Measurements from ENCODE around the gene TGFA.

TGFA gene

DNA sequence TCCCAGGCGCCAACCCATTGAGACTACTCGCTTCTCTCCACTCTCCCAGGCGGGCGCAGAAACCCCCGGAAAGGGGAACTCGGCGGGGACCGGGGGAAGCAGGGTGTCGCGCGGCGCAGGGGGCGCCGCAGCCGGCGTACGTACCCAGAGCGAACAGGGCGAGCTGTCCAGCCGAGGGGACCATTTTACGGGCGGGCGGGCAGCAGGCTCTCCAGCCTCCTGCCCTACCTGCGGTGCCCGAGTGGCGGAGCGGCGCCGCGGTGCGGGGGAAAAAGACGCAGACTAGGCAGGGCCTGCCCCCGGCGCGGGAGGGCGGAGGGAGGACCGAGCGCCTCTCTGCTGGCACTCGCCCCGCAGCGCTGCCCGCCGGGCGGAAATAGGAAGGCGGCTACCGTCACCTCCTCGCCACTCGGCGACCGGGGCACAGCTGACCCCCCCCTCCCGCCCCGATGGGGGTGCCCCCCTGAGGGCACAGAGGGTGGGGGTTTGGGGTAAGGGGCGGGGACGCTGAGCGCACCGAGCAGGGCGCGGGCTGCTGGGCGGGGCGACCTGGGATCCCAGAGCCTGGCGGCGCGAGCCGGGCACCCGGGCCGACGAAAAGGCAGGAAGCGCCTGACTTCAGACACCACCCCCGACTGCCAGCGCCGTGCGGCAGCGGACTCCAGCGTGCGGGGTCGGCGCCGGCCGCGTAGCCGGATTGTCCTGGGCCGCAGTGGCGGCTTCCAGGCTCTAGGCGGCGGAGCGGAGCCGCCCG is at the start of gene TGFA:
Gene TGFA (minus strand): TSS at position 243 of the 754 bp plus-strand sequence. CDS start 59 bp downstream, at position 184.
- peak; percentile 71 for DNase-seq

DNA sequence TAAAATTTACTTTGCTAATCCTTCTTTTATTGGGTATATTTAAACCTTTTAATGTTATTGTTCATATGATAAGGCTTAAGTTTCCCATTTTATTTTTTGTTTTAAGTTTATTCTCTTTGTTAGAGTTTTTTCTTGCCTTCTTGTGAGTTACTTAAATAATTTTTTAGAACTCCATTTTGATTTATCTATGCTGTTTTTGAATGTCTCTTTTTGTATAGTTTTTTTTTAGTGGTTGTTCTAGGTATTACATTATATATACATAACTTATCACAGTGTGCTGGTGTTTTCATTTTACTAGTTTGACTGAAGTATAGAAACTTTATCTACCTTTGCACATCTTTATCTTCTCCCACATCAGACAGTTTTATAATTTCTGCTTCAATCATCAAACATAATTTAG is 49.4 kb upstream of the TGFA start:
- DNase-seq = no peak

DNA sequence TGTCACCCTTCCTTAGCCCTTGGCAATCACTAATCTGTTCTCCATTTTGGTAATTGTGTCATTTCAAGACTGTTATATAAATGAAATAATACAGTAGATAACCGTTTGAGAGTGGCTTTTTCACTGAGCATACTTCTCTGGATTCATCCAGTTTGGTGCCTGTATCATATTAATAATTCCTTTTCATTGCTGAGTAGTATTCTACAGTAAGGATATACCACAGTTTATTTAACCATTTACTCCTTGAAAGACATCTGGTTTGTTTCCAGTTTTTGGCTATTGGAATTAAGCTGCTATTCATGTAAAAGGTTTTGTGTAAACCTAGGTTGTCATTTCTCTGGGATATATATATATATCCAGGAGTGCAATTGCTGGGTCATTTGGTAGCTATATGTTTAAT is 44.6 kb upstream of the TGFA start:
- no peak for DNase-seq

DNA sequence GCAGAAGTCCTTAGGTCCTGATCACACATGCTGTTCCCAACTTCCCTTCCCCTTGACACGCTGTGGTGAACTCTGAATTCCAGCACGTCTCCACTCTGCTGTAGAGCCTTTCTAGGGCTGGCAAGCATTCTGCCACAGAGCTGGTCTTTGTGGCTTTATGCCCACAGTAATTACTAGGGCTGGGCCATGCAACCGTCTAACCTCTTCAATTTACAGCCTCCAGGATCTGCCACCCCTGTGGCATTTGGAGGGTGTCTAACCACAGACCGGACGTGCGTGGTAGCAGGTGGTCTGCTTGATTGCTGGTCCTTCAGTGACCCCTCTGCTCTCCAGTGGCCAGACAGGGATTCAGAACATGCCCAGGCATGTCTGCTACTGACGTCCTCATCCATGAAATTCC is 43.1 kb upstream of the TGFA start:
- DNase-seq = no peak

DNA sequence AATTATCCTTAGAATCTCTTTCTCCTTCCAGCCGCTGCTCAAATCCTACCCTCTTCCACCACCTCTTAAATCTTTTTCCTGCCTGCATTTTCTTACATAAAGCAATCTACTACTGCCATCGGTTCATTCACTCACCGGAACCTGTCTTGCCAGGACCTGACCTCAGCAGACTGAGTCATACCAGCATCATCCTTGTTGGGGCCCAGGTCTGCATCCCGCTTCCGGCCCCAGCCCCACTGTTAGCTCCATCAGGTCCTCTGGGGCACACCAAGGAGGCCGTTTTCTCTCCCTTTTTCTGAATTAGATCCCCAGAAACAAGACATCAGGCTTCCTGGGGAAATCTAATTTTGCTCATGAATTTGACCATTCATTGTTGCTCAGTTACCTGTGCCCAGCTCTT is 42.7 kb upstream of the TGFA start:
- DNase-seq = no peak

DNA sequence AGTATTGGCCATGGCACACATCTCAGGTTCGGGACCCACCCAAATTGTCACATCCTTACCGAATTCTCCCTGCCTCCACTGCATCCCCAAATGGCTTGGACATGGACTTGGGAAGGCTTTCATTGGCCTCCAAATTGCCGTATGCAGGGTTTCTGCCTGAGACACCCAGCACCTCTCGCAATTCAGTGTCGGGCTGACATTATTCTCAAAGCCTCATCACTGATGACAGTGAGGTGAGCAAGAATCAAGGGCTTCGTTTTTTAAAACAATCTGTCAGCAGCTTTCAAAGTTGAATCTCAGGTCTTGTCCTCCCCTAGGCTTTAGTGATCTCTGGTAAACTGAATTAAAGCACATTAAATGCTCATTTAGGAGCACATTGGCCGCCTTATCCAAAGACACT is 29.5 kb upstream of the TGFA start:
- no peak for DNase-seq

DNA sequence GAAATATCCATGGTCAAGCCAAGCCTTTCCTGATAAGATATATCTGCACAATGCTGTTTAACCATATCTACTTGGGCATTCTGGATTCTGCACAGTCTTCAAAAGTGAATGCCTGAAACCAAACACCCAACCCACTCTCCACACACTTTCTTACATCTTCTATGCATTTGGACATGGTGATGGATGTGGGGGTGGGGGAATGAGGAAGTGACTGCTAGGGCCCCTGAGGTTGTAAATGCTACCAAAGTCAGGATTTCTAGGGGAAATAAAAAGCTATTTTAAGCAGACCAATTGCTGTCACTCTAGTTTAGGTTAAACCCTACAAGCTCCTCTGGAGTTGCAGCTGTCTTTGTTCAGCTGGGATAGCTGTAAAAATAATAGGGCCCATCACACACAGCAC is 26.7 kb upstream of the TGFA start:
- no peak for DNase-seq

DNA sequence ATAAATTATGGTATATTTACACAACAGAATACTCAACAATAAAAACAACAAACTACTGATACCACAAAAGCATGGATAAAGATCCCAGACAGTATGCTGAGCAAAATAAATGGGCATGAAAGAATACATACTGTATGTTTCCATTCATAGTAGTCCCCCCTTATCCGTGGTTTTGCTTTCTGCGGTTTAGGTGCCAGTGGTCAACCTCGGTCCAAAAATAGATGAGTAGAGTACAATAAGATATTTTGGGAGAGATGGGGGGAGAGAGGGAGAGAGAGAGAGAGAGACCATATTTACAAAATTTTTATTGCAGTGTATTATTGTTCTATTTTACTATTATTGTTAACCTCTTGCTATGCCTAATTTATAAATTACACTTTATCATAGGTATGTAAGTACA is 21.0 kb upstream of the TGFA start:
- DNase-seq = no peak

DNA sequence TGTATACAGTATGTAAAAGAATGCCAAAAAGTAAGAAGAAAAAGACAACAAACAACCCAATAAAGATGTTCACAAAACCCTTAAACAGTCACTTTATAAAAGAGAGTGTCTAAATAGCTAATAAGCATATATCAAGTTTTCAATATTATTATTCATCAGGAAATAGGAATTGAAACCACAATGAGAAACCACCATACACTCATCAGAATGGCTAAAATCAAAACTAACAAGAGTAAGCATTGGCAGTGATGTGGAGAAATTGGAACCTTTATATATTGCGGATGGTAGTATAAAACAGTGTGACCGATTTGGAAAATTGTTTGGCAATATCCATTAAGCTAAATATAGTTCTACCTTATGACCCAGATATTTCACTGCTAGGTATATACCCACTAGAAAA is 20.5 kb upstream of the TGFA start:
- no peak for DNase-seq

DNA sequence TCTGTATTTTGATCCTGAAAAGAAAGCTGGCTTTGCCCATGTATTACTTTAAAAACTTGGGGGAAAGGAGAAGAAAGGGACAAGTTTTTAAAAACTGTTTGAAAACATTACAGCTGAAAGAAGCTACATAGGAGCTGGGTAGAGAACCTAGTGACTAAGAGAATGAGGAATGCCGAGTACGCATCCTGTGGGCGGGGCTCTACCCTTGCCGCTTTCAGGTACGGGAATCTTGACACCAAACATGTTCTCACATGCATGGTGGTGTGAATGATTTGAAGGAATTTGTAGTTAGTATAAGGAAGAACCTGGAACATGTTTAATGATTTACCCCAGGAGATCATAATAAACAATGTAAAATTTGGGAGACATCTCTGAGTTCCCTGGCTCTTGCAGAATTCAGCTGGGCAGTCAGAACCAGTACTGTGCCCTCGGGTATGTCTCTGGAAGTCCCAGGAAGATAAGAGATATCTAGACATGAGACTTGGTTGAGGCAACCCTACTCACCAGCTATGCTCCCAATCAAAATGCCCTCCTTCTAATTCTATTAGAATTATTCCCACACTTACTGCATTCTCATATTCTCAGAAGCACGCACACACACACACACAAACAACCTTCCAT is 16.5 kb upstream of the TGFA start:
- DNase-seq = no peak

DNA sequence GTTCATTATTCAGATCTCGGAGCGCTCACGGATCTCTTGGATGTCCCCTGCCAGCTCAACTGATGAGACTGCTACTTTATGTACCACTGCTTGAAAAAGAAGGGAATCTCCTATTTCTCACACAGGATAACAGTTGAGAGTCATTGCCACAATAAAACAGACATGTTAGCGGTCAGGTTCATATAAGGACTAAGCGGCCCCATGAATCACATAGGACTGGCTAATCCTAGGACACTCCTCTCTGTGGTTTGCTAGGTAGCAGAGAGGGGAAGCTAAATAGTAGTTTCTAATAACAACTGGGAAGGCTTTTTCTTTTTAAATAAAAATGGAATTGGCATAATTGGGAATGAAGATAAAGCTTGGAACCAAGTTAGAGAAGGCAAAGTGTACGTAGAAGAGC is 15.9 kb upstream of the TGFA start:
- DNase-seq = no peak

DNA sequence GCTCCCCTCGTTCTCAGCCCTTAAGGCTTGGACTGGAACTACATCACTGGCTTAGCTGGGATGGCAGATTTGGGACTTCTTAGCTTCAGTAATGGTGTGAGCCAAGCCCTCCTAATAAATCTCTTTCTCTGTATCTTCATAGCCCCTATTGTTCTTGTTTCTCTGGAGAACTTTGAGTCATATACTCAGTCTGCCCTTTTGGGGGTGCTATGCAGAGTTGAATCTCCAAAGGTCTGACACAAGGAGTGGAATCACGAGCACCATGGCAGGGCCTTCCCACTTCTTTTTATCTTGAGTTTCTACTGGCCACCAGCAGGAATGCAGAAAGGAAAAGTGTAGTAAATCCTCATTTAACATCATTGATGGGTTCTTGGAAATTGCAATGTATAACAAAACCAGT is 13.3 kb upstream of the TGFA start:
- no peak for DNase-seq

DNA sequence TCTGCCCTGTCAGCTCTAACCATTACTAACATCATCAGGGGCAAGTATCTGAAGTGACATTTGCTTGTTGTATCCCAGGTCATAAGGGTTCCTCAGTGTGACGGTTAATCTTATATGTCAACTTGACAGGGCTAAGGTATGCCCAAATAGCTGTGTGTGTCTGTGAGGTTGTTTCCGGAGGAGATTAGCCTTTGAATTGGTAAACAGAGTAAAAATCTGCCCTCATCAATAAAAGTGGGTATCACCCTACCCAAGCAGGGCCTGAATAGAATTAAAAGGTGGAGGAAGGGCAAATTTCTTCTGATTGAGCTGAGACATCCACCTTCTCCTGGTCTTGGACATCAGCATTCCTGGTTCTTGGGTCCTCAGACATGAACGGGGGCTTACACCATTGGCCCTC is 12.8 kb upstream of the TGFA start:
- no peak for DNase-seq

DNA sequence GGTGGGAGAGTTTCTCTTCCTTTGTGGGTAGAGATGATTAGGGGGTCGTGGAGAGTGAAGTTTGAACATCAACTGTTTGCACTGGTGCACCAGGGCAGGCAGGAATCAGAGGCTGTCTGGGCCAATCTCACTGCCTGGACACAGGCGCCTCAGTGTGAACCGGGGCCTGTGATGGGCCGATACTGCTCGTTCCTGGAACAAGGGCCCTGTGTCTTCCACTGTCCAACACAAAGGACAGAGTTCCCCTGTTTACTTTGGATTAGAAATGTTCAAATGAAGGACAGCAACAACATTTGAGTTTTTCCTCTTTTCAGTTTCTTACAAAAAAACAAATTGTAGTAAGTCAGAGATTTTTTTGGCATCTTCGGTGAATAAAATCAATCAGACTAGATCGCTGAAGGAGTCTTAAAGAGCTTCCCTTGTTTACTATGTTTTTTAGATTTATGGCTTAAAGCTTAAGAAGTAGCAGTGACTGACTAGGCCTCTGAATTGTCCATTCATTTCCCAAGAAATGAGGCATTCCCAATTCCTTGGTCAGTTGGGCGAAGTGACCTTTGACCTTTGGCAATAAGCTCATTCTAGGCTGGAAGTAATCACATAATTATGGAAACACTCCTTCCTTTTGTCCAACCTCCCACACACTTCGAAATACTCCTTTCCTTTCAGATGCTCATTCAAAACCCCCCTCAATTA is 11.6 kb upstream of the TGFA start:
- DNase-seq = no peak

DNA sequence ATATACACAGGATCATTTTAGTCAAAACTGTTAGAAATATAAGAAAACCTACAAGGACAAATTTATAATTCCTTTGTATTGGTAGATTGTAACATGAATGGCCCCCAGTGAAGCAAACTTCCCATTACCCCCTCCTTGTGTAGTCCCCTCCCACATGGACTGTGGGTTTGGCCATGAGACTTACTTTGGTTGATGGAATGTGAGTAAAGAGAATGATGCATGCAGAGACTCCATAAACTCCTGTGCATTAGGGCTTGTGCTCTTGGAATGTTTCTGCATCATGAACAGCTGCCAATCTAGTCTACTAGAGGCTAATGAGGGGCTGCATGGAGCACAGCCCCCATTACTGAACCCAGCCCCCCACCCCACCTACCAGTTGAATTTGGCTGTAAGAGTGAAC is 8.3 kb upstream of the TGFA start:
- no peak for DNase-seq

DNA sequence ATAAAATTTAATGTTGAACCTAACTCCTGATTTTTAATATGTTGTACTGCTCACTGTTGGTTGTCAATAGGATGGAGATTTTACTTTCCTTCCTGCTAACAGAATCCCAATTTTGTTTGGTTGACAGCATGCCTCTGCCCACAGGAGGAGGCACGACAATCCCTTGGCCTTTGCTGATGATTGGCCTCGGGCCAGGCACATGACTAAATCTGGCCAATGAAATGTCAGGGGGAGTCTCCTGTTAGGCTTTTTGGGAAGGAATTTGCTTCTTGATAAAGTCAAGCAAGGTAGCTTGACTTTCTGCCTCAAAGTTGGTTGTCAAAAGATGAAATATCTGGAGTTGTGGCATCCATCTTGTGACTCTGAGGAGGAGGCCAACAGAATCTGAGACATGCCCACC is 6.8 kb upstream of the TGFA start:
- no peak for DNase-seq

DNA sequence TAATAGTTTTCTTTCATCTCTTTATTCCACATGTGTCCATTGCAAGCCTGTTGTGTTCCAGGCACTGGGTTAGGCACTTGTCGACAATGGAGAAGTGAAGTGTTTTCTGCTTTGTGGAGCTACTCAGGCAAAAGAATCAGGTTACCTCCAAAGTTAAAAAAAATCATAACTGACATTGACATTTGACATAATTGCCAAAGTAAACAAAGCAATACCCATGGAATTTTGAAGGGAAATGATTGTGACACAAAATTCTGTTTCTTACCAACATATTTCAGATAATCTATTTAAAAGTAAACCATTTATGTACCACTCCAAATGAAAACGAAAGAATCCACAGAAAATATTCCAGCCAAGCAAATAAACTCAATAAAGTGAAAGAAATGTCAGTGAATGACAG is 6.4 kb upstream of the TGFA start:
- no peak for DNase-seq

DNA sequence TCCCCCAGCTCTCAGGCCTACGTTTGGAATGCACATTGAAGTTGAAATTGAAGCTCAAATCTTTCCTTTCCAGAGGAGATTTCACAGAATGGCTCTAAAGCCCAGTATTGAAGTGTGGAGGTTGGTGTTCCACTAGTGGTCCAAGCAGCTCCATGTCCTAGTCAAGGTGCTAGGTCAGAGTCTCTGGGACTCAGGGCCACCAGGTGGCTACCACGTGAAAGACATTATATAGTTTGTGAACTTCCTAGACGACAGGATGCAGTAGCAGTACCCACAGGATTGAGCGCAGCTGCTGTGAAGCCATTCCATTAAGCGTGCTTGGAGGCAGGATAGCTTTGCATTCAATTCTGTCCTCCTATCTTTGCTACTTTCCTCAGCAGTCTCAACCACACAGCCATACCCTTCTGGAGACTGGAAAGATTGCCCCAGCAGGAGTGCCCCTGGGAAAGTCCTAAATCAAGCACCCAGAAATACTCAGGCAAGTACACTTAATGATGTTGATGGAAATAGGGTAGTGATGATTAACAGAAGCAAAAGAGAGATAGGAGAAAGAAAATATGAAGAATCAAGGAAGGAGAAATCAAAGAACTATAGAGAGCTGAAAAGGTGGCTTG is 4.7 kb upstream of the TGFA start:
- no peak for DNase-seq

DNA sequence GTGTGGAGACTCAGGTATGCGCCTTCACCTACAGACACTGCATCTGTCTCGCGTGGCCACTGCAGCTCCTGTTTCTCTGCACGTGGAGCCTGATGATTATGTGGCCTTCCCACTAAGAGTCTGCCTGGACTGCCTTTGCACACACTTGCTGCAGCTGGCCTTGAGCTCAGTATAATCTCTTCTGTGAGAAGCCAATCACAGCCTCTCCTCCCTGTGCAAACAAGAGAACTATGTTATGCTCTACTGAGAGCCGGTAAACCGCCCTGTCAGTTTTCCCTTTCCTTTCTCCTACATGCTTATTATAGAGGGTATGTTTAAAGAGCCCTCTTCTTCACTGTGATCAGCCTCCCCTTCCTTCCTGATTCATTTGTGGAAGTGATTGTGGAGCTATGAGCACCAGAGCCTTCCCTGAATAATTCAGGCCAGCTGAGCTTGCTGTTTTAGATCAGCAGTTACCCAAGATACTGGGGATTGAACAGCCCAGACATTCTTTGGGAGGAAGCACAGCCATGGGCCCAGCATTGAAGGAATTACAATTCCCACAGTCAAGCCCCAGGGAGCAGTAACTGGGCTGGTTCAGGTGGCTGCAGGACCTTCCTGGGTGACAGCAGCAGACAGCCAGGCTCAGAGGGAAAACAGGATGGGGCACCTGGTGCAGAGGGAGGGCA is 3.7 kb upstream of the TGFA start:
- DNase-seq = no peak

DNA sequence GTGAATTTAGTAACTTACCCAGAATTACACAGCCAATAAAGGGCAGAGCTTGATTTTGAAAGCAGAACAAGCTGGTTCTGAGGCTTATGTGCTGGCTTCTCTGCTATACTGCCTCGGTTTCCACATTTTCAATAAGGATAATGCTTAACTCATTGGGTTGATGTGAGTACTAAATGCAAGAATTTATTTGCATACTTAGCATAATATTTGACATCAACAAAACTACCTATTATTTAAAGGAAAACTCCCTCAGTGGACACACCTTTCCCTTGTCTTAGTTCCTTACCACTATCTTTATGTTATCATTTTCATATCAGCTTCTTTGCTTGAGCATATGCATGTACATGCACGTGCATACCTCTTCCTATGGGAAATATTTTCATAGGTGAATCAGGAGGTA is 3.0 kb upstream of the TGFA start:
- DNase-seq = no peak

DNA sequence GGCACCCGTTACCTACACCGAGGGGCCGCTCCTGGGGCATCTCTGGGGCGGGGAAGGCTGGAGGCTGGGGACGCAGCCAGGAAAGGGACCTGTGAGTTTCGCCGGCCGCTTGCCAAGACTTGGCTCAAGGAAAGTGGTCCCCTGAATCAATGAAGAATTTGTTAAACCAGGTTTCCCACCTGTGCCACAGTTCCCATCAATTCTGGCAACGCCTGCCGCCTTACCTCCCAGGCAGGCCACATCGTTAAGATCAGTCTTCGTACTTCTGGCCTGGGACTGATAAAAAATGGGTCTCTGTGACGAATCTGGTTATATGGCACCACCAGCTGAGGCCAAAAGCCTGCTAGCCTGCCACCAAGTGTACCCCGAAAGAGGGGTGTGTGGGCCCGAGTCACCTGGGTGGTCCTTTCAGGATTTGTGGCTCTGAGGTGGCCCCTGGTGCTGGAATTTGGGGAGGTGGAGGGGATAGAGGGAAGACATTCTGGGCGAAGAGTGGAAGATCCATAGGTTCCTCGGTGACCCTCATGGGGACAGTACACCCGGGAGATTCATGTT is 789 bp upstream of the TGFA start:
- DNase-seq = no peak

DNA sequence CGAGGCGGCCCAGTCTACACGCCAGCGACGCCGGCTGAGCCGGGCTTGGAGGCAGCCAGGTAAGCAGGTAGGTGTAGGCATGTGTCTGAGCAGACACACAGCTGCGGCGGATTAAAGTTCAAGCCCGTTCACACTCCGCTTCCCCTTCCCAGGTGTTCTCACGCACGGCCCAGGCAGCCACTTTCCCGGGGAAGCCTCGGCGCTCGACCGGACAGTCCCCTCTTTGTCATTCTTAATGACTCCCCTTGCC is 367 bp downstream of the TGFA start:
- no peak for DNase-seq

All from activated CD4-positive, alpha-beta T cell treated with anti-CD3 and anti-CD28 coated beads, Interleukin-2, Interleukin-6, amounts not matched to agents 100 ng/mL and 50 ng/mL, durations not matched to agents 16 hours and 8 hours (primary cell).